Ammon's horn (tissue), 1 donor: ENCODE measurements around the gene DPYD.

Experiments
- DNase-seq: peaks from one replicate; pipeline ENCODE4 v3.0.0-alpha.2; 2016; ENCODE audit warnings: low spot score

The DPYD gene

GRCh38 chr1:97433094-97433823, 487.6 kb downstream of the DPYD start:
- no peak for DNase-seq

GRCh38 chr1:97427371-97427770, 493.5 kb downstream of the DPYD start:
- no peak for DNase-seq

GRCh38 chr1:97424209-97424608, 496.6 kb downstream of the DPYD start:
- no peak for DNase-seq

- DNase-seq = no peak
Measured at GRCh38 chr1:97423403-97423802, 497.4 kb downstream of the DPYD start.

DNA sequence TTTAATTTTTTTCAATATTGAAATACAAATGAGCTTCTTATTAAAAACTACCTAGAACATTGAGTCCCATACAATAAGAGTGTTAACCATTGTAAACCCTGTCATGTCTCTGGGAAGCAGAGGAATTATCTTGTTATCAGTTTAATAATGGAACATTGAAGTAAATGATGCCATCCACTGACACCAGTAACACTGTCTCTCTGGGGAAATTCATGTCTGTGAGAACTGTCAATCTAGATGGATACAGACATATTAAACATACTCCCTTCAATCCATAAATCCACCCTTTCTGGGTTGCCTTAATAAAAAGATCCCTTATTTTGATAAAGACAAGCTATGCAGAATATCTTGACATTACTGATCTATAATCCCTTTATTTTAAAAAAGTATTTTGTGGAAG, 503.2 kb downstream of the DPYD start:
- DNase-seq = no peak

GRCh38 chr1:97414682-97415312, 506.0 kb downstream of the DPYD start:
- DNase-seq = no peak

DNA sequence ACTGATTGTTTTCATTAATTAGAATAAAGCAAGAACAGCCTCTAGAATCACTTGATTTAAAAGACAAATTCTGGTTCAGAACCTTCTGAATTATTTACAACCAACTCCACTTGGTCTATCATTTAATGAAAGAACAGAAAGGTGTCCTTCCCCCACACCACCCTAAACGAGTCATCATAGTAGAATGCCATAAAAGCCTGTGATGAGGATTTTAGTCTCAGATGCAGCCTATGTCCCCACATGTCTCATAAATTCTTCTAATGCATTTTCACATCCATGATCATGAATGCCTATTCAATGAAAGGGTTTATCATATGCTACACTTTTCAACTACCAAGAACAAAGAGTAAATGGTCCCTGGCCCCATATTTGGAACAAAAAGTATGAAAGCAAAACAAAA, 508.1 kb downstream of the DPYD start:
- DNase-seq = no peak

DNA sequence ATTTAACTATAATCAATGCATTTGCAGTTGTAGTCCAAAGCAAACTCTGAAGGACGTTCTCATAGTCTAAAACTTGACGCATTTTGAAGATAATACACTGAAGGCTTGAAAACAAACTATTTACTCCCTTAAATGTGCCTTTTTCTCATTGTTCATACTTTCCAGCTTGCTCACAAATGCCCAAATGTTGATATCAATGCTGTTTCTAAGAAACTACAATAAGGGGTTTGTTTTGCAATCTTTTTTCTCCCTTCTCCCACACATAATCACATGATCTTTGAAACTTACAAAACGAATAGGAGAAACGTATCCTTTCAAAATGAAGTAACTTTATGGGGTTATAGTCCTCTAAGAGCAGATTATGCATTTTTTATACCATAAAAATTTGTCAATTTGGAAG, 508.7 kb downstream of the DPYD start:
- DNase-seq = no peak

GRCh38 chr1:97396463-97396862, 524.4 kb downstream of the DPYD start:
- DNase-seq = no peak

- no peak for DNase-seq
Measured at GRCh38 chr1:97392701-97393100, 528.1 kb downstream of the DPYD start.

DNA sequence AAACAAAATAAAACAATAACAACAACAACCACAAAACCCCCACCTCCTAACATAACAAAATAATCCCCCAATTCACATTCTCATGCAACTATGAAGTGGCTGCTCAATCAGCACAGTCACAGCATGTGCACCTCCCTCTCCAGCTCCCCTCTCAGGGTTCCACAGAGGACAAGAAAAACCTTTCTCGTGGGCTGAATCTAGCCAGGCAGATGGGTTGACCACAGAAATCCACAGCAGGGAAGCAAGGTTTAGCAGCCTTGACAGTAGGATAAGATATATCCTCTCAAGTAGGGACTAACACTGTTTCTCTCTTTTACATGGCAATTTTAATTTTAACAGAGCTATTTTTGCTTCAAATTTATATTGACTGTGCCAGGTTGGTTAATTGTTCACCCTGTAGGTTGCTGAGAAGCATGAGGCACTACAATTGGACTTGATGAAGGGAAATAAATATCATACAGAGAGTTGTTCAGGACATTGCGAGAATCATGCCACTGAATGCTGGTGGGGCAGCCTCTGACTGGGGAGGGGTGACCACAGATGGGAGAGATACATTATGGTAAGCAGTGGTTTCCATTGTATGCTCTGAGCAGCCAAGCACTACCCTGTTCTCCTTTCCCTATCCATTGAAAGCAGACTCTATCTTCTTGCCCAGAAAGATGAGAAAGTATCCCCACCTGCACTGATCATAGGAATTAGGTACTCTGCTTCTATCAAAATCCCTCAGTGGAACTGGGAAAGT, 535.1 kb downstream of the DPYD start:
- DNase-seq = no peak

DNA sequence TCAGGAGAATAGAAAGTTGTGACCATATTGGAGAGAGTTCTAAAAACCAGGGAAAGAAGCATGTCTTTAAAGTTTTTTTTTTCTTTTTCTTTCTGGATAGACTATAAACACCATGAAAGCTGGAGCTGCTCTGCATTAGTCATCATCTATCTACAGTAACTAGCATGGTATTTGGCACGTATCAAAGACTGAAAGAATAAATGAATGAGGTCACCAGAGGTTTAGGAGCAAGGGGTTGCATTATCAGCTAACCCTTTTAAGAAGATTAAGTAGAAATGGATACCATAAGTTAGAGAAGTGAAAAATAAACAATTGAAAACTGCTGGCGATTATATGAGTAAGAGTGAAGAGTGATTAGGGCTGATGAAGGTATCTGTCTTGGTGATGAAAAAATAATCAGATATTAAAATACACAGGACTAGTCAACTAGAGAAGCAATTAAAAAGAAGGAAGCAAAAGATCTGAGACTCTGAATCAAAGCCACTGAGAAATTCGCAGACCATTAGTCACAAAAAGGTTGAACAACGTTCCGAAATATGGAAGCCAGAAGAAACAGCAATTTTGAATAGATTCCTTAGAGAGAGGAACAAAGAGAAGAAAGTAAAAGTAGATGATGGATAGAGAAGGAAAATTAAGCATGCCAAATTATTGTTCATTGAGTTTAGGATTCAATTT, 536.4 kb downstream of the DPYD start:
- no peak for DNase-seq

- DNase-seq = no peak
Measured at GRCh38 chr1:97383797-97384196, 537.0 kb downstream of the DPYD start.

GRCh38 chr1:97382206-97382605, 538.6 kb downstream of the DPYD start:
- DNase-seq = no peak

- DNase-seq = no peak
Measured at GRCh38 chr1:97379387-97380075, 541.3 kb downstream of the DPYD start.

GRCh38 chr1:97378596-97378995, 542.2 kb downstream of the DPYD start:
- DNase-seq = no peak

GRCh38 chr1:97377432-97378034, 543.3 kb downstream of the DPYD start:
- no peak for DNase-seq

DNA sequence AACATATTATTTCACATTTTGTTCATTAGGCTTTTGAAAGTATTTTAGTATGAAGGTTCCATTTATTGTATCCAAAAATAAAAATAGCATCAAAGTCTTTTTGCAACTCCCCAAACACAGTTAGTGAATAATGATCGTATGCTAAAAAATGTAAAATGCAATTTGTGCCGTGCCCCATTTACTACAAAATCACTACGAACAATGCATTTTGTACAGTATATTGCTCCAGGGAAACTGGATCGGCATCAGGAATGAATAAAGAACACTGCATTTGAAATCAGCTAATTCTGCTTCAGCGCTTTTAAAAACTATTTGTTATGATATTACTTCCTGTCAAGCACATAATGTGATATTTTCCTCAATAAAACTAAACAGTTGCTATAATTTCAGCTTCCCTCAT, 547.8 kb downstream of the DPYD start:
- no peak for DNase-seq

- no peak for DNase-seq
Measured at GRCh38 chr1:97372531-97372930, 548.3 kb downstream of the DPYD start.

- DNase-seq = no peak
Measured at GRCh38 chr1:97368296-97368695, 552.5 kb downstream of the DPYD start.

- no peak for DNase-seq
Measured at GRCh38 chr1:97366984-97367383, 553.9 kb downstream of the DPYD start.

- no peak for DNase-seq
Measured at GRCh38 chr1:97365026-97365425, 555.8 kb downstream of the DPYD start.
